Astrocyte (in vitro differentiated cells and primary cell): ENCODE measurements around the gene DCTD.

ENCODE experiments used
- CTCF ChIP-seq: IDR thresholded peaks from 2 replicates; pipeline ENCODE4 v1.5.1; 2011; ENCODE audit warnings: low read depth, mild to moderate bottlenecking, inconsistent platforms, low read length, moderate library complexity; ENCODE audit not compliant: insufficient read depth
- EZH2 ChIP-seq: IDR thresholded peaks from 2 replicates; pipeline ENCODE4 v1.6.1; 2012; ENCODE audit warnings: mild to moderate bottlenecking, low read length, inconsistent platforms; ENCODE audit not compliant: insufficient read depth

GRCh38 chr4:182895791-182896292, 21.3 kb downstream of the DCTD start:
- no peak for TF ChIP-seq EZH2
- TF ChIP-seq CTCF = no peak
